ENCODE results near the gene LRRC8B.

The LRRC8B gene

DNA sequence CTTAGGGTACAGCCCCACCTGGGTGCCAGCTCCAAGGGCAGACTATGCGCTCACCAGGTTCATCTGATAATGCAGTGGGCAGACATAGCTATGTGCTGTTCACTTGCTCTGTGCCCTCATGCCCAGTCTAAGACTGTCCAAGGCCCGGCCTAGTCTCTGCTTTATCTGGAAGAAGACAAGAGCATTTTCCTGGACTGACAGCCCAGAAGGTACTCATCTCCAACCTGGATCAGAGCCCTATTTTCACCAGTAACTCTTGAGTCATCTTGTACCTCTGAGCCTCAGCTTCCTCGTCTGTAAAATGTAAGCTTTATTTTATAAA lies 79.7 kb downstream of the LRRC8B start:
- DNase-seq (ENCODE audit: low spot score) = no peak
- in situ Hi-C loops (cut with MboI; ENCODE audit: low sequenced_read_pairs, unreplicated experiment) = loop anchor here (10.0 kb wide), 1 partner anchor 130 kb away; no protein-coding TSS in a partner anchor
- no peak for TF ChIP-seq CTCF (IDR thresholded peaks at IDR 0.05; ENCODE audit: borderline replicate concordance, control extremely low read depth, extremely low read depth, insufficient read depth, missing control alignments)

GRCh38 chr1:89605692-89606091 lies 81.1 kb downstream of the LRRC8B start:
- DNase-seq (ENCODE audit: low spot score) = no peak
- in situ Hi-C loops (cut with MboI; ENCODE audit: low sequenced_read_pairs, unreplicated experiment) = loop anchor here (10.0 kb wide), 1 partner anchor 131 kb away; no protein-coding TSS in a partner anchor
- no peak for TF ChIP-seq CTCF (IDR thresholded peaks at IDR 0.05; ENCODE audit: borderline replicate concordance, control extremely low read depth, extremely low read depth, insufficient read depth, missing control alignments)

- TF ChIP-seq CTCF (IDR thresholded peaks at IDR 0.05; ENCODE audit: borderline replicate concordance, control extremely low read depth, extremely low read depth, insufficient read depth, missing control alignments) = no peak
- in situ Hi-C loops (cut with MboI; ENCODE audit: low sequenced_read_pairs, unreplicated experiment) = loop anchor here (10.0 kb wide), 1 partner anchor 132 kb away; no protein-coding TSS in a partner anchor
- no peak for DNase-seq (ENCODE audit: low spot score)
These were observed 81.8 kb downstream of the LRRC8B start for GRCh38 chr1:89606227-89606980.

DNA sequence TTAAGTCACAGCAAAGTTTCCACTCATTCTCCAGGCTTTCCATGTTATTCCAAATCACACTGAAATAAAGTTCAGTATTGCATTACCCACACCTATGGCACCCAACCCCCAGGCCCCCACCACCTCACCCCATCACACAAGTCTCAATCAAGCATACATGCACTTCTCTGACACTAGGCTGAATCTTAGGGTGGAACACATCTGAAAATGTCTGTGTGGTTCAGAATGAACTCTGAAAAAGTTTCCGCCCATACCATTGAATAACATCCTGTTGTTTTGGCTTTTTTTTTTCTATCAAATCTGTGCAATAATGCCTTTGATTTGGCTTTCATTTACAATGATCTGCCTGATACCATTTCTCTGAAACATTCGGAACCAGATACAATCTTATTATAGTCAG lies 82.5 kb downstream of the LRRC8B start:
- in situ Hi-C loops (cut with MboI; ENCODE audit: low sequenced_read_pairs, unreplicated experiment) = loop anchor here (10.0 kb wide), 1 partner anchor 132 kb away; no protein-coding TSS in a partner anchor
- no peak for TF ChIP-seq CTCF (IDR thresholded peaks at IDR 0.05; ENCODE audit: borderline replicate concordance, control extremely low read depth, extremely low read depth, insufficient read depth, missing control alignments)
- no peak for DNase-seq (ENCODE audit: low spot score)

DNA sequence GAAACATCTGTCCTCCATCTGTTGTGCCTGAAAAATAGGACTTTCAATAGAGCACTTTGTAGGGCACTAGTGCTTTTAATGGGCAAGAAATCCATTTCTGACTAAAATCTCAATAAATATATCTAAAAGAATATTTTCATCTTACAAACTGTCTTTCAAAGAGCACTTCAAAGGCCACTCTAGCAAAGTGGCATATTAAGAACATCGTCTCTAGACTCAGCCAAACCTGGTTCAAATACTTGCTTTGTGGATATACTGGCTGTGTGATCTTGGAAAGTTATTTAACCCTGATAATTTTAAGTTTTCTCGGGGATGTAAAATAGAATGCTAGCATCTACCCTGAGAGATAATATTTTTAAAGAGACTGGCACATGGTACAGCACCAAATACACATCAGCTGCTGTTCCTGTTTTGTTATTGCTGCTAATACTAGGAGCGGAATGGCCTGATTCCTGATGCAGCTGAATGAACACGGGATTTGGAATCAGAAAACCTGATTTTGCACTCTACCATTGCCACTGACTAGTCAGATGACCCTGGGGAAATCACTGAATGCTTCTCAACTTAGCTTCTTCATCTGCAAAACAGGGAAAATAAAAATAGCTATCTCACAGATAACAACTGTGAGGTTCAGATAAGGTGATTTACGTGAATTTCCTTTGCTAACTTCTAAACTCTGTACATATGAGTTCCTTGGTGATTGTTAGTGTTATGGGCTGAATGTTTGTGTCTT lies 83.1 kb downstream of the LRRC8B start:
- DNase-seq (ENCODE audit: low spot score) = no peak
- TF ChIP-seq CTCF (IDR thresholded peaks at IDR 0.05; ENCODE audit: borderline replicate concordance, control extremely low read depth, extremely low read depth, insufficient read depth, missing control alignments) = no peak
- in situ Hi-C loops (cut with MboI; ENCODE audit: low sequenced_read_pairs, unreplicated experiment) = loop anchor here (10.0 kb wide), 1 partner anchor 133 kb away; no protein-coding TSS in a partner anchor

- in situ Hi-C loops (cut with MboI; ENCODE audit: low sequenced_read_pairs, unreplicated experiment) = loop anchor here (10.0 kb wide), 1 partner anchor 134 kb away; no protein-coding TSS in a partner anchor
- TF ChIP-seq CTCF (IDR thresholded peaks at IDR 0.05; ENCODE audit: borderline replicate concordance, control extremely low read depth, extremely low read depth, insufficient read depth, missing control alignments) = no peak
- DNase-seq (ENCODE audit: low spot score) = no peak
These were observed 83.8 kb downstream of the LRRC8B start for GRCh38 chr1:89608319-89608983.
